Measurements from ENCODE around the gene MACROD1.
A peak's percentile ranks its signal among the peaks of the same experiment; 100 is the strongest.

DNA sequence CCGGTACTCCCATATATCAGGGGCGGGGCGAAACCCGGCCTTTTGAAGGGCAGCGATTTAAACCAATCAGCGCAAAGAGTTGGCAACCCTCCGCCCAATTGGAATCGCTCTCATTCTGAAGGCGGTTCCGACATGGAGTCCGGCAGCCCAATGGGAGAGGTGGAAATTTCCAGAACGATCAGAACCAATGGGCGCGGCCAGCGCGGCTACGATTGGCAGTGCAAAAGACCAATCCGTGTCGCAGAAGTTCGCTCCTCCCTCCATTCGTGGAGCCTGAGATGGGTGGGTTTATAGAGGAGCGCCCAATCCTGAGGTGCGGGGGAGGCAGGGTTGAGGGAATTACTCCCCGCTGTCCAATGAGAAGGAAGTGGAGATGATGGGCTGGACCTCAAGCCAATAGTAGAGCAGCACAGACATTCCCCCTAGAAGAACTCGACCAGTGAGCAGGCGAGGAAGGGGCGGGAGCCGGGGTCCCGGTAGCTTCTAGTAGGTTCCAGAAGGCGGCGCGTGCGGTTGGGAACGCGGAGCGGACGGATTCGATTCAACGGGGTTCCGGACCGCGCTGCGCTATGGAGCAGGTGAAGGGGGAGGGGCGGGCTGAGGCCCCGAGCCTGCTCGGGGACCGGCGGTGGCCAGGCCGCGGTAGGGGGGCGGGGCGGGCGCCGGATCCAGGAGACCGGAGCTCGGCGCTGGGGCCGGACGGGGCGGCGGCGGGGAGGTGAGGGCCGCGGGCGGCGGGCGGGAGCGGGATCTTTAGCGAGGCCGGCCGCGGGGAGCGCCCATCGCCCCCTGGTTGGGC, 20.0 kb upstream of the MACROD1 start, which contains the start of gene STIP1:
- peak; percentile 16 to 81 for TF ChIP-seq POLR2A (IDR thresholded peaks at IDR 0.05)
- TF ChIP-seq CTCF (IDR thresholded peaks at IDR 0.05), result peak in 4 of 6 experiments; percentile 33 to 63 (median 50)

All from Peyer's patch (tissue), 4 donors.